Midbrain (tissue), 1 donor: Measurements from ENCODE around the gene TMEM178B.

Source experiments
- DNase-seq: peaks from one replicate; lab custom pipeline; 2025; lab: John Stamatoyannopoulos, UW

The TMEM178B gene

DNA sequence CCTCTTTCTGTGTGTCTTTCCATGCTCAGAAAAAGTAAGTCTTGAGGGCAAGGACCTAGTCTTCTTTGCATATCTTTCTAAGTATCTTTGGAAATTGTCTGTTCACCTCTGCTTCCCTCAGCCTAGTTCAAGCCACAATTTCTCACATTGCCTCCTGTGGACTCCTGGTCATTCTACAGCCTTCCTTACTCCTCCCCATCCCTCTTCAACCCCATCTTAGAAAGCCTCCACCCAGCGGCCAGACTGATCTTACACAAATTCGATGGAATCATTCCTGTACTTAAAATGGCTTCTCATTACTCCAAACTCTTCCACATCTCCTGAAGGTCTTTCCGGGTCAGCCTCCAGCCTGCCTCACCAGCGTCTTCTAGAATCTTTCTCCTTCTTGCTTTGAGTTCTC is 453.2 kb downstream of the TMEM178B start:
- no peak for DNase-seq

DNA sequence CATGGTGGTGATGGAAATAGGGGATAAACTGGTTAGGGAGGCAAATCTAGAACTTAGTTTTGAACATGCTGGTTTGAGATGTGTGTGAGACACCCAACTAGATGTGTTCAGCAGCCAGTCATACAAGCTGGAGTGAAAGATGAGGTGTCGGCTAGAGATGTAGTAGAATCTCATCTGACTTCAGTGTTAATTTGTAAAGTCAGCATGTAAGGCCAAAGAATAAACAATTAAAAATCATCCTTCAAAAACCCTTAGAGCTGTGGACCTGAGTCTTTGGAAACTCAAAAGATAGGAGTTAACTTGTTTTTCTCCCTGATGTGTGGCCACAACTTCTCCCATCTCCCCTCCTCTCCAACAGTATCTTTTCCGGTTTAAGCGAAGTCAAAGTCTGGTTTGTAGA is 454.5 kb downstream of the TMEM178B start:
- DNase-seq = no peak
